ENCODE results near the gene RALGAPA2. TPM values are rescaled to one million over a fixed set of nuclear protein-coding genes. Genes with fewer than 3 reads are reported as not detected.

The RALGAPA2 gene
- total and polyA plus RNA-seq, 2 donors (not counting 3 experiments of a cell fraction or from before 2014, with no cell fraction given) = 10.0 to 46.8 TPM

DNA sequence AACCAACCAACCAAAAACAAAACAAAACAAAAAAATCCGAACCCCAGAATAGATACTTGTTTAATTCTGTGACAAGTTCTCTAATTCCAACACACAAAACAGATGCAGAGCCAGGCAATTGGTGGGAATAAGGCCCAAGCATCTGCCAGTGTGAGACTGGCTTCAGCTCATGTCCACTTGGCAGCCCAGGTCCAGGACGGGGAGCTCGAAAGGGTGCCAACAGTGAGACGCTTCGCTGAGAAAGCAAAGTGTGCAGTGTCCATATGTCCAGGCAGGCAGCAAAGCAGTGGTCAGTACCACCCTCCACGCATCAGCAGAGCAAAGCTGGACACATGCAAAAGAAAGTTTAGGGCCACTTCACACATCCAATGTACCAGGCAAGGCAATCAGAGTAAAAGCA is 102.9 kb downstream of the RALGAPA2 start:
- FAIRE-seq (no peak), DNase-seq (ENCODE audit: low read depth, low spot score) (no peak)
- TF ChIP-seq JUN (IDR thresholded peaks at IDR 0.05; ENCODE audit: borderline replicate concordance, insufficient read depth, insufficient read length, low read depth) (no peak), GATA2 (IDR thresholded peaks at IDR 0.05; ENCODE audit: insufficient read depth, insufficient read length, low read depth, low read length) (no peak), MYC (IDR thresholded peaks at IDR 0.05; ENCODE audit: low read depth, low read length) (no peak), POLR2A (IDR thresholded peaks at IDR 0.05; ENCODE audit: low read depth, low read length) (no peak), EZH2 (IDR thresholded peaks at IDR 0.05; ENCODE audit: borderline replicate concordance, low read depth, low read length, severe bottlenecking) (no peak), FOS (IDR thresholded peaks at IDR 0.05; ENCODE audit: borderline replicate concordance, insufficient read depth, low read length) (no peak)
- TF ChIP-seq, protein P1, sequence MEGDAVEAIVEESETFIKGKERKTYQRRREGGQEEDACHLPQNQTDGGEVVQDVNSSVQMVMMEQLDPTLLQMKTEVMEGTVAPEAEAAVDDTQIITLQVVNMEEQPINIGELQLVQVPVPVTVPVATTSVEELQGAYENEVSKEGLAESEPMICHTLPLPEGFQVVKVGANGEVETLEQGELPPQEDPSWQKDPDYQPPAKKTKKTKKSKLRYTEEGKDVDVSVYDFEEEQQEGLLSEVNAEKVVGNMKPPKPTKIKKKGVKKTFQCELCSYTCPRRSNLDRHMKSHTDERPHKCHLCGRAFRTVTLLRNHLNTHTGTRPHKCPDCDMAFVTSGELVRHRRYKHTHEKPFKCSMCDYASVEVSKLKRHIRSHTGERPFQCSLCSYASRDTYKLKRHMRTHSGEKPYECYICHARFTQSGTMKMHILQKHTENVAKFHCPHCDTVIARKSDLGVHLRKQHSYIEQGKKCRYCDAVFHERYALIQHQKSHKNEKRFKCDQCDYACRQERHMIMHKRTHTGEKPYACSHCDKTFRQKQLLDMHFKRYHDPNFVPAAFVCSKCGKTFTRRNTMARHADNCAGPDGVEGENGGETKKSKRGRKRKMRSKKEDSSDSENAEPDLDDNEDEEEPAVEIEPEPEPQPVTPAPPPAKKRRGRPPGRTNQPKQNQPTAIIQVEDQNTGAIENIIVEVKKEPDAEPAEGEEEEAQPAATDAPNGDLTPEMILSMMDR (IDR thresholded peaks at IDR 0.05; ENCODE audit: extremely low read depth in 1 of 2, insufficient read depth in 1 of 2, low read depth in 1 of 2, low read length in 2 of 2) = no peak
- Histone ChIP-seq H3K4me3 (replicated peaks in 1 of 3; ENCODE audit: insufficient read depth in 1 of 3, low read depth in 1 of 3, low read length in 3 of 3) (no peak overlapping the region), H3K4me2 (ENCODE audit: insufficient read depth, low read length) (no peak overlapping the region), H4K20me1 (replicated peaks; ENCODE audit: control insufficient read depth, extremely low read depth, insufficient read depth, low read length) (no peaks in the 10 kb centered on the region), H3K9me3 (replicated peaks; ENCODE audit: control insufficient read depth, insufficient read depth, low read length) (no peaks in the 10 kb centered on the region), H3K79me2 (ENCODE audit: control insufficient read depth, insufficient read depth, low read length) (no peaks in the 10 kb centered on the region), H3K4me1 (ENCODE audit: control insufficient read depth, extremely low read depth, insufficient read depth, low read length) (no peaks in the 10 kb centered on the region), H3K27me3 (ENCODE audit: control insufficient read depth in 2 of 2, insufficient read depth in 2 of 2, low read length in 2 of 2) (no peaks in the 10 kb centered on the region), H3K36me3 (ENCODE audit: control insufficient read depth in 2 of 2, extremely low read depth in 1 of 2, insufficient read depth in 2 of 2, low read length in 2 of 2) (peaks cover 2 to 5% of the 10 kb centered on the region in 2 experiments), H3K9me1 (replicated peaks; ENCODE audit: control insufficient read depth, extremely low read depth, insufficient read depth, low read length) (peaks cover 3% of the 10 kb centered on the region), H3K9ac (replicated peaks; ENCODE audit: extremely low read depth, insufficient read depth, low read length) (no peak overlapping the region), H3K27ac (ENCODE audit: insufficient read depth, low read depth, low read length) (no peak overlapping the region), H2AFZ (ENCODE audit: low read depth, low read length) (no peak overlapping the region)
- ChIA-PET CTCF (interaction anchor here (1.1 to 1.6 kb wide), 2 partner anchors 10 to 16 kb away, joined by 3 to 4 read pairs; no protein-coding TSS in a partner anchor), POLR2A (no interaction called here)
- dilution Hi-C loops (cut with MboI; ENCODE audit: extremely low pct_ligation_motif_present, low sequenced_read_pairs) (no loop called here), intact Hi-C loops (cut with micrococcal nuclease) (no loop called here)
- BruUV-seq (replicated peaks) = no TSS peak

Data from endothelial cell of umbilical vein (primary cell).